ENCODE results near the gene C1orf146.
"Not testable (repeated sequence)": the region's sequence is repeated elsewhere in the genome, so short reads cannot be mapped to it uniquely, and the experiment has no call there.

Gene C1orf146

GRCh38 chr1:92273039-92273438, 55.3 kb downstream of the C1orf146 start:
- DNase-seq (ENCODE audit: low spot score) (no peak), FAIRE-seq (no peak)

GRCh38 chr1:92274939-92275338, 57.2 kb downstream of the C1orf146 start:
- DNase-seq (ENCODE audit: low spot score), result no peak
- FAIRE-seq, result no peak

- FAIRE-seq (no peak), DNase-seq (ENCODE audit: low spot score) (no peak)
These were observed 58.4 kb downstream of the C1orf146 start for GRCh38 chr1:92276082-92276481.

- FAIRE-seq (no peak), DNase-seq (ENCODE audit: low spot score) (no peak)
These were observed 59.5 kb downstream of the C1orf146 start for GRCh38 chr1:92277105-92277723.

GRCh38 chr1:92279781-92280180, 62.1 kb downstream of the C1orf146 start:
- FAIRE-seq; DNase-seq (ENCODE audit: low spot score): not testable (repeated sequence)

- not testable (repeated sequence) for DNase-seq (ENCODE audit: low spot score); FAIRE-seq
These were observed 63.7 kb downstream of the C1orf146 start for GRCh38 chr1:92281411-92281810.

GRCh38 chr1:92291372-92291999, 73.8 kb downstream of the C1orf146 start:
- peak; percentile 27 for DNase-seq (ENCODE audit: low spot score)
- FAIRE-seq, result no peak
